ENCODE results near the gene ADAMTSL4.

Gene ADAMTSL4

DNA sequence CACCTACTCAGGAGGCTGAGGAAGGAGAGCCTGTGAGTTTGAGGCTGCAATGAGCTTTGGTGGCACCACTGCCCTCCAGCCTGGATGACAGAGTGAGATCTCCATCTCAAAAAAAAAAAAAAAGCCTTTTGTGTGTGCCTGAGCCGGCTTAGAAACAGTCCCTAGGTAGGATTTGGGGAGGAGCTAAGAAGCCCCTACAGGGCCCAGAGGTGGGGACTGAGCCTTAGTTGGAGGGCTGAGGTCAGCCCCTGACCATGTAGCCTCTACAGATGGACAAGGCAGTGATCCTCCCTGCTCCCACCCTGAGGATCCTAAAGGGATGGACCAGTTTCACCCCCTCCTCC is 2.5 kb downstream of the ADAMTSL4 start:
- no peak for TF ChIP-seq POLR2A (IDR thresholded peaks at IDR 0.05; ENCODE audit: extremely low read depth, insufficient read length)
- TF ChIP-seq, protein P1, sequence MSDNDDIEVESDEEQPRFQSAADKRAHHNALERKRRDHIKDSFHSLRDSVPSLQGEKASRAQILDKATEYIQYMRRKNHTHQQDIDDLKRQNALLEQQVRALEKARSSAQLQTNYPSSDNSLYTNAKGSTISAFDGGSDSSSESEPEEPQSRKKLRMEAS (IDR thresholded peaks at IDR 0.05; ENCODE audit: low read depth, low read length): no peak
- TF ChIP-seq MYC (IDR thresholded peaks at IDR 0.05; ENCODE audit: low read depth, low read length): no peak
- TF ChIP-seq, protein P2, sequence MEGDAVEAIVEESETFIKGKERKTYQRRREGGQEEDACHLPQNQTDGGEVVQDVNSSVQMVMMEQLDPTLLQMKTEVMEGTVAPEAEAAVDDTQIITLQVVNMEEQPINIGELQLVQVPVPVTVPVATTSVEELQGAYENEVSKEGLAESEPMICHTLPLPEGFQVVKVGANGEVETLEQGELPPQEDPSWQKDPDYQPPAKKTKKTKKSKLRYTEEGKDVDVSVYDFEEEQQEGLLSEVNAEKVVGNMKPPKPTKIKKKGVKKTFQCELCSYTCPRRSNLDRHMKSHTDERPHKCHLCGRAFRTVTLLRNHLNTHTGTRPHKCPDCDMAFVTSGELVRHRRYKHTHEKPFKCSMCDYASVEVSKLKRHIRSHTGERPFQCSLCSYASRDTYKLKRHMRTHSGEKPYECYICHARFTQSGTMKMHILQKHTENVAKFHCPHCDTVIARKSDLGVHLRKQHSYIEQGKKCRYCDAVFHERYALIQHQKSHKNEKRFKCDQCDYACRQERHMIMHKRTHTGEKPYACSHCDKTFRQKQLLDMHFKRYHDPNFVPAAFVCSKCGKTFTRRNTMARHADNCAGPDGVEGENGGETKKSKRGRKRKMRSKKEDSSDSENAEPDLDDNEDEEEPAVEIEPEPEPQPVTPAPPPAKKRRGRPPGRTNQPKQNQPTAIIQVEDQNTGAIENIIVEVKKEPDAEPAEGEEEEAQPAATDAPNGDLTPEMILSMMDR (IDR thresholded peaks at IDR 0.05; ENCODE audit: low read depth, low read length): no peak
- no peak overlapping the region for H3K4me3 ChIP-seq (ENCODE audit: low read depth, low read length)
- DNase-seq (ENCODE audit: low read depth): no peak

DNA sequence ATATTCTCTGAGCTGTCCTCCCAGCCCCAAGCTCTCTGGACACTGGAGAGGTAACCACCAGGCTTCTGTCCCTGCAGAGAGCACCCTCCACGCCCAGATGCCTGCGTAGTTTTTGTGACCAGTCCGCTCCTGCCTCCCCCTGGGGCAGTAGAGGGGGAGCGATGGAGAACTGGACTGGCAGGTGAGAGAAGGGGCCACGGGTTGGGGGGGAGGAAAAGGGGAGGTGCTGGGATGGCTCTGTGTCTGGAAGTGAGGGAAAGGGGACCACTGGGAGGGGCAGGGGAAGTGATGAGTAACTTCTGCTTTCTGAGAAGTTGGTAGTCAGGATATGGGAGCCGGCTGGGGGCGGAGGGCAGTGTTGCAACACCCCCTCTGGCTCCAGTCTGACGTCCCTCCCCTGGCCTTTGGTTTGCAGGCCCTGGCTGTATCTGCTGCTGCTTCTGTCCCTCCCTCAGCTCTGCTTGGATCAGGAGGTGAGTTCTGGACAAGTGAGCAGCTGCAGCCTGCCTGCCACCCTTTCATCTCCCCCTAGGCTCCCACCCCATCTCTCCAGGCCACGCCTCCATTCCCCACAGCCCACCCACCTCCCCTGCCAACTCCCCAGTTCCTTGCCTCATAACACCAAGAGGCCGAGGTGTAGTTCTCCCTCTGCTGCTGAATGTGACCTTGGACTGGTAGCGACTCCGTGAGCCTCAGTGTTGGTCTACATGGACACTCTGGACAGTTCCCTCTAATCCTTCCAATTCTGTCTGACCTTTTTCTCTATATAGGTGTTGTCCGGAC is 3.1 kb downstream of the ADAMTSL4 start:
- DNase-seq (ENCODE audit: low read depth): peak; percentile 98
- H3K4me3 ChIP-seq (ENCODE audit: low read depth, low read length): peak overlapping the region; percentile 9
- TF ChIP-seq, protein P1 (IDR thresholded peaks at IDR 0.05; ENCODE audit: low read depth, low read length): peak; percentile 45
- TF ChIP-seq, protein P2 (IDR thresholded peaks at IDR 0.05; ENCODE audit: low read depth, low read length): peak; percentile 15
- TF ChIP-seq MYC (IDR thresholded peaks at IDR 0.05; ENCODE audit: low read depth, low read length) (peak; percentile 46), POLR2A (IDR thresholded peaks at IDR 0.05; ENCODE audit: extremely low read depth, insufficient read length) (peak; percentile 24)

DNA sequence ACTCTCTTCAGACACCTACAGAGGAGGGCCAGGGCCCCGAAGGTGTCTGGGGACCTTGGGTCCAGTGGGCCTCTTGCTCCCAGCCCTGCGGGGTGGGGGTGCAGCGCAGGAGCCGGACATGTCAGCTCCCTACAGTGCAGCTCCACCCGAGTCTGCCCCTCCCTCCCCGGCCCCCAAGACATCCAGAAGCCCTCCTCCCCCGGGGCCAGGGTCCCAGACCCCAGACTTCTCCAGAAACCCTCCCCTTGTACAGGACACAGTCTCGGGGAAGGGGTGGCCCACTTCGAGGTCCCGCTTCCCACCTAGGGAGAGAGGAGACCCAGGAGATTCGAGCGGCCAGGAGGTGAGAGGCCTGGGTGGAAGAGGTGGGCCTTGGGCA is 3.7 kb downstream of the ADAMTSL4 start:
- H3K4me3 ChIP-seq (ENCODE audit: low read depth, low read length): peak overlapping the region; percentile 9
- TF ChIP-seq, protein P2 (IDR thresholded peaks at IDR 0.05; ENCODE audit: low read depth, low read length): no peak
- TF ChIP-seq, protein P1 (IDR thresholded peaks at IDR 0.05; ENCODE audit: low read depth, low read length): no peak
- TF ChIP-seq POLR2A (IDR thresholded peaks at IDR 0.05; ENCODE audit: extremely low read depth, insufficient read length): no peak
- no peak for TF ChIP-seq MYC (IDR thresholded peaks at IDR 0.05; ENCODE audit: low read depth, low read length)
- no peak for DNase-seq (ENCODE audit: low read depth)

DNA sequence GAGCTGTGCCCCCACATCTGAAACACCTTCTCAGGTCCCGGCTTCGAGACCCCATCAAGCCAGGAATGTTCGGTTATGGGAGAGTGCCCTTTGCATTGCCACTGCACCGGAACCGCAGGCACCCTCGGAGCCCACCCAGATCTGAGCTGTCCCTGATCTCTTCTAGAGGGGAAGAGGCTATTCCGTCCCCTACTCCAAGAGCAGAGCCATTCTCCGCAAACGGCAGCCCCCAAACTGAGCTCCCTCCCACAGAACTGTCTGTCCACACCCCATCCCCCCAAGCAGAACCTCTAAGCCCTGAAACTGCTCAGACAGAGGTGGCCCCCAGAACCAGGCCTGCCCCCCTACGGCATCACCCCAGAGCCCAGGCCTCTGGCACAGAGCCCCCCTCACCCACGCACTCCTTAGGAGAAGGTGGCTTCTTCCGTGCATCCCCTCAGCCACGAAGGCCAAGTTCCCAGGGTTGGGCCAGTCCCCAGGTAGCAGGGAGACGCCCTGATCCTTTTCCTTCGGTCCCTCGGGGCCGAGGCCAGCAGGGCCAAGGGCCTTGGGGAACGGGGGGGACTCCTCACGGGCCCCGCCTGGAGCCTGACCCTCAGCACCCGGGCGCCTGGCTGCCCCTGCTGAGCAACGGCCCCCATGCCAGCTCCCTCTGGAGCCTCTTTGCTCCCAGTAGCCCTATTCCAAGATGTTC is 4.3 kb downstream of the ADAMTSL4 start:
- DNase-seq (ENCODE audit: low read depth): no peak
- no peak overlapping the region for H3K4me3 ChIP-seq (ENCODE audit: low read depth, low read length)

DNA sequence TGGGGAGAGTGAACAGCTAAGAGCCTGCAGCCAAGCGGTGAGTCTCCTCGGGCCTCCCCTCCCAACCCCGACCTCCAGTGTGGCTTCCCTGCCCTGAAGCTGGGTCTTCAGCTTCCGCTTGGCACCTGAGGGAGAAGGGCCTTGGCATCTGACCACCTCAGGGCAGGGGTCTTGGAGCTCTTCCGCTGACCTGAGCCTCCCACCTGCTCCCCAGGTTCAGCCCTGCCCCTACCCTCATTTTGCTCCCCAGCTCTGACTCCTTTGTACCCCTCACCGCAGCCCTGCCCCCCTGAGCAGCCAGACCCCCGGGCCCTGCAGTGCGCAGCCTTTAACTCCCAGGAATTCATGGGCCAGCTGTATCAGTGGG is 4.9 kb downstream of the ADAMTSL4 start:
- TF ChIP-seq, protein P1 (IDR thresholded peaks at IDR 0.05; ENCODE audit: low read depth, low read length): no peak
- TF ChIP-seq MYC (IDR thresholded peaks at IDR 0.05; ENCODE audit: low read depth, low read length): no peak
- no peak for TF ChIP-seq POLR2A (IDR thresholded peaks at IDR 0.05; ENCODE audit: extremely low read depth, insufficient read length)
- TF ChIP-seq, protein P2 (IDR thresholded peaks at IDR 0.05; ENCODE audit: low read depth, low read length): no peak
- H3K4me3 ChIP-seq (ENCODE audit: low read depth, low read length): no peak overlapping the region
- DNase-seq (ENCODE audit: low read depth): no peak

More for the DNA sequence above, 4.3 kb downstream of the ADAMTSL4 start:
- TF ChIP-seq, protein P2 (IDR thresholded peaks at IDR 0.05; ENCODE audit: low read depth, low read length): no peak
- TF ChIP-seq POLR2A (IDR thresholded peaks at IDR 0.05; ENCODE audit: extremely low read depth, insufficient read length) (no peak), MYC (IDR thresholded peaks at IDR 0.05; ENCODE audit: low read depth, low read length) (no peak)
- TF ChIP-seq, protein P1 (IDR thresholded peaks at IDR 0.05; ENCODE audit: low read depth, low read length): no peak

All from NB4 (cell line).